Measurements from ENCODE around the gene SIPA1L3.
"Not testable (repeated sequence)": the region's sequence is repeated elsewhere in the genome, so short reads cannot be mapped to it uniquely, and the experiment has no call there.

SIPA1L3 gene

GRCh38 chr19:38221421-38221820 lies 314.4 kb downstream of the SIPA1L3 start:
- no peak for TF ChIP-seq CTCF (conservative IDR thresholded peaks at IDR 0.05; ENCODE audit: low read depth, low read length)
- H3K4me3 ChIP-seq (ENCODE audit: low read depth, low read length): no peak overlapping the region
- DNase-seq (ENCODE audit: low read depth): no peak

- no peak for TF ChIP-seq CTCF (conservative IDR thresholded peaks at IDR 0.05; ENCODE audit: low read depth, low read length)
- no peak overlapping the region for H3K4me3 ChIP-seq (ENCODE audit: low read depth, low read length)
- DNase-seq (ENCODE audit: low read depth): no peak
Observed at GRCh38 chr19:38221919-38222830, 315.2 kb downstream of the SIPA1L3 start.

- no peak for TF ChIP-seq CTCF (conservative IDR thresholded peaks at IDR 0.05; ENCODE audit: low read depth, low read length)
- no peak for DNase-seq (ENCODE audit: low read depth)
- no peak overlapping the region for H3K4me3 ChIP-seq (ENCODE audit: low read depth, low read length)
Observed at GRCh38 chr19:38223119-38223523, 316.1 kb downstream of the SIPA1L3 start.

- no peak for TF ChIP-seq CTCF (conservative IDR thresholded peaks at IDR 0.05; ENCODE audit: low read depth, low read length)
- peak overlapping the region; percentile 73 for H3K4me3 ChIP-seq (ENCODE audit: low read depth, low read length)
- DNase-seq (ENCODE audit: low read depth): no peak
Observed at GRCh38 chr19:38223617-38224013, 316.6 kb downstream of the SIPA1L3 start.

GRCh38 chr19:38224014-38224862 lies 317.2 kb downstream of the SIPA1L3 start, which contains the start of gene DPF1:
DPF1 (minus strand) TSS chr19:38224222; CDS start chr19:38224142, 80 bp downstream.
- peak within 1 kb of the TSS; percentile 73 for H3K4me3 ChIP-seq (ENCODE audit: low read depth, low read length)
- peak; percentile 55 for DNase-seq (ENCODE audit: low read depth)

GRCh38 chr19:38224863-38225218 lies 317.8 kb downstream of the SIPA1L3 start:
- not testable (repeated sequence) for DNase-seq (ENCODE audit: low read depth); H3K4me3 ChIP-seq (ENCODE audit: low read depth, low read length)

More at GRCh38 chr19:38224014-38224862, 317.2 kb downstream of the SIPA1L3 start, which contains the start of gene DPF1:
- TF ChIP-seq CTCF (conservative IDR thresholded peaks at IDR 0.05; ENCODE audit: low read depth, low read length): peak; percentile 41

- no peak overlapping the region for H3K4me3 ChIP-seq (ENCODE audit: low read depth, low read length)
- no peak for TF ChIP-seq CTCF (conservative IDR thresholded peaks at IDR 0.05; ENCODE audit: low read depth, low read length)
- no peak for DNase-seq (ENCODE audit: low read depth)
Observed at GRCh38 chr19:38227287-38228004, 320.4 kb downstream of the SIPA1L3 start.

All from choroid plexus epithelial cell (primary cell).